GM18499 (cell line): ENCODE results near the gene CFAP69.
"Not testable (repeated sequence)": the region's sequence is repeated elsewhere in the genome, so short reads cannot be mapped to it uniquely, and the experiment has no call there.

Experiments
- ATAC-seq: cut with Tn5 transposase; IDR thresholded peaks from one replicate; pipeline ENCODE4 v1.9.1; 2021; ENCODE audit warnings: moderate number of reproducible peaks; ENCODE audit not compliant: insufficient read depth, unreplicated experiment

Gene CFAP69

GRCh38 chr7:90326500-90326899, 81.5 kb downstream of the CFAP69 start:
- no peak for ATAC-seq

- no peak for ATAC-seq
Observed at GRCh38 chr7:90334193-90334843, 89.3 kb downstream of the CFAP69 start.

DNA sequence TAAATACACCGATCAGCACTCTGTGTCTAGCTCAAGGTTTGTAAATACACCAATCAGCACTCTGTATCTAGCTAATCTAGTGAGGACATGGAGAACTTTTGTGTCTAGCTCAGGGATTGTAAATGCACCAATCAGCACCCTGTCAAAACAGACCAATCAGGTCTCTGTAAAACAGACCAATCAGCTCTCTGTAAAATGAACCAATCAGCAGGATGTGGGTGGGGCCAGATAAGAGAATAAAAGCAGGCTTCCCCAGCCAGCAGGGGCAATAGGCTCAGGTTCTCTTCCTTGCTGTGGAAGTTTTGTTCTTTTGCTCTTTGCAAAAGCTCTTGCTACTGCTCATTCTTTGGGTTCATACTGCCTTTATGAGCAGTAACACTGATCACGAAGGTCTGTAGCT, 90.0 kb downstream of the CFAP69 start:
- ATAC-seq, result not testable (repeated sequence)

- no peak for ATAC-seq
Observed at GRCh38 chr7:90337106-90337505, 92.1 kb downstream of the CFAP69 start.

GRCh38 chr7:90345016-90345415, 100.0 kb downstream of the CFAP69 start:
- no peak for ATAC-seq

- no peak for ATAC-seq
Observed at GRCh38 chr7:90345595-90346335, 100.8 kb downstream of the CFAP69 start.

DNA sequence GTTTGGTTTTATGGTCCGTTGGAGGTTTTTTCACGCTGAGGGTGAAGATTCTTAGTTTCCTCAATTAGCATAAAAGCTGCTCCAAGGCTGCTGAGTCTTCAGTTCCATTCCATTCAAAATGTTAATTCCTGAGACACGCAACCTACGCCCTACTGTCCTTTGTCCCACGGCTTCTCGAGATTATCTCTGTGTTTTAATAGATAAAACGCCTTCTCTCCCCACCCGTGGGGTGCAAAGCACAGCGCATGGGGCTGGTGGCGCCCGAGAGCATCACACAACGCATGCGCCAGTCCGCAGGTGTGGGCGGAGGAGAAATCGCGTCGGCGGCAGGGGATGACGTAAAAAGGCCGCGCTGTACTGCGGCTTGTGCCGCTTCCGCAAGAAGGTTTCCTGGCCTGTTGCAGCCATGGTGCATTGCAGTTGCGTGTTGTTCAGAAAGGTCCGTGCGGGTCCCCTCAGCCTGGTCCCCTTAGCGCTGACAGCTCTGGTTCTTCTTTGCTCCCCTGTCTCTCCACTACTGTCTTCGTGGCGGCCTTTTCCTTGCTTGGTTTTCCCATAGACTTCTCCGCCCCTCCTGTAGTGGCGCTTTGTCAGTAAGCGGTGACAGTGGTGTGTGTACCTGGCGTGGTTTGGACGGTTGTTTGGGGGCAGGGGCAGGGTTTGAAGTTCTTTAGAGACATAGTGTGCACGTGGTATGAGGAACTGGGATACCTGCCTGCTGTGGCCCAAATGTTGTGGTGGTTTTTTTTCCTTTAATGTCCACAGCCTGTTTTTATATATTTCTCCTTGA, 101.6 kb downstream of the CFAP69 start, which contains the start of gene GTPBP10:
GTPBP10 (plus strand) TSS at position 381 of the 790 bp plus-strand sequence; CDS start at position 407, 26 bp downstream.
- peak; percentile 94 for ATAC-seq

GRCh38 chr7:90347759-90348158, 102.8 kb downstream of the CFAP69 start:
- no peak for ATAC-seq

DNA sequence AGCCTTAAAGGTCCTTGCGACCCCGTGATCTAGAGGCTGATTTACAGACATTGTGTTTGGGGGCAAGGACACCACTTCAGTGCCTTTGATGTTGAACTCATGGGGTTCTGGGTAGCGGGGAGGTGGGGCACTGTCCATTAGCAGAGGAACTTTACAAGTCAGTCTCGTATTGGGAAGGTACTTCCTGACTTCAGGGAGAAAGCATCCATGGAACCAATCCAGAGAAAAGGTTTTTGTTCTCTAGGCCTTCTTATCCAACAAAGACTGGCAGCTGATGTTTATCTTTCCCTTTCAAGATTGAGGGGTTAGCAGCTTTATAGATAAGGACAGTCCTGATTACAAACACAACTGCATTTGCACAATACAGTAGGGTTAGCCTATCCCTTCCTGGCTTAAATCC, 104.3 kb downstream of the CFAP69 start:
- no peak for ATAC-seq

- not testable (repeated sequence) for ATAC-seq
Observed at GRCh38 chr7:90350032-90350431, 105.1 kb downstream of the CFAP69 start.

DNA sequence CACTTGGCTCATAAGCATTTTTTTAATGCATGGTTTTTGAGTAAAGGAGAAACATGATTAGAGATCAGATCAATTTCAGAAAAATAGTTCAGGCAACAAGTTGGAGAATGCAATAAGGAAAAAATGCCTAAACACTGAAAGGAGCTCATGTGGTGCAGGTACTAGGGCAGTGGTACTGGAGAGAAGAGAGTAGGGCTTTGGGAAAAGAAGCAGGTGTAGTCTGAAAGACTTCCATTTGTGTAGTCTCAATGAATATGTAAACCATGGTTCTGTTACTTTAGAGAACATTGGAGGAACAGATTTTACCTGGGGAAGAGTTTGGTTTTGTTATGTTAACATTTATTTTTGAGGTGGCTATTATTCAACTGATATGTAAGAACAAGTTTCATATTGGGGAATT, 107.0 kb downstream of the CFAP69 start:
- ATAC-seq, result no peak
